Activated T-helper 1 cell treated with anti-CD3 and anti-CD28 coated beads, Interleukin-2, amount 50 U/mL, for 16 hours (primary cell): Measurements from ENCODE around the gene MEIOB.
"Not testable (repeated sequence)": the region's sequence is repeated elsewhere in the genome, so short reads cannot be mapped to it uniquely, and the experiment has no call there.

Experiments
- DNase-seq, 2 donors: peaks; one replicate each; pipeline ENCODE4 v3.0.0-alpha.2; 2020; ENCODE audit warnings: low read depth in 1 of 2, low spot score in 1 of 2

The MEIOB gene

GRCh38 chr16:1815461-1815860 lies 56.5 kb downstream of the MEIOB start:
- DNase-seq: no peak

GRCh38 chr16:1812732-1813163 lies 59.2 kb downstream of the MEIOB start:
- no peak for DNase-seq

- DNase-seq: no peak
These were observed 61.4 kb downstream of the MEIOB start for GRCh38 chr16:1810536-1810935.

GRCh38 chr16:1810106-1810505 lies 61.9 kb downstream of the MEIOB start:
- DNase-seq: no peak

GRCh38 chr16:1809281-1809801 lies 62.6 kb downstream of the MEIOB start:
- no peak for DNase-seq

- no peak for DNase-seq
These were observed 63.3 kb downstream of the MEIOB start for GRCh38 chr16:1808691-1809090.

- DNase-seq: no peak
These were observed 64.3 kb downstream of the MEIOB start for GRCh38 chr16:1807626-1808025.

GRCh38 chr16:1800701-1801100 lies 71.3 kb downstream of the MEIOB start:
- no peak for DNase-seq

GRCh38 chr16:1799263-1799662 lies 72.7 kb downstream of the MEIOB start:
- not testable (repeated sequence) for DNase-seq

GRCh38 chr16:1794908-1795666 lies 76.9 kb downstream of the MEIOB start:
- DNase-seq: no peak

- no peak for DNase-seq
These were observed 77.6 kb downstream of the MEIOB start for GRCh38 chr16:1794221-1794871.

GRCh38 chr16:1793578-1794220 lies 78.3 kb downstream of the MEIOB start, which contains the start of gene IGFALS:
IGFALS (minus strand) TSS chr16:1793705; CDS start chr16:1793652, 53 bp downstream.
- DNase-seq: no peak

- DNase-seq: no peak
These were observed 79.0 kb downstream of the MEIOB start for GRCh38 chr16:1792836-1793577.

GRCh38 chr16:1791943-1792812 lies 79.8 kb downstream of the MEIOB start:
- DNase-seq: no peak

GRCh38 chr16:1791256-1791942 lies 80.6 kb downstream of the MEIOB start:
- DNase-seq: no peak

- DNase-seq: no peak
These were observed 81.2 kb downstream of the MEIOB start for GRCh38 chr16:1790611-1791255.

GRCh38 chr16:1790261-1790610 lies 81.7 kb downstream of the MEIOB start:
- no peak for DNase-seq

- no peak for DNase-seq
These were observed 82.3 kb downstream of the MEIOB start for GRCh38 chr16:1789643-1790045.

GRCh38 chr16:1788708-1789100 lies 83.3 kb downstream of the MEIOB start:
- no peak for DNase-seq
